ENCODE data around the gene ATP4B. TPM values are rescaled to one million over a fixed set of nuclear protein-coding genes. Genes with fewer than 3 reads are reported as not detected.

The ATP4B gene
- total RNA-seq, 1 experiment from 2014 or later = not detected

GRCh38 chr13:113669231-113669754 lies 11.3 kb upstream of the ATP4B start:
- Histone ChIP-seq H3K4me2 (ENCODE audit: low read length) (no peak overlapping the region), H3K9ac (ENCODE audit: low read length) (no peak overlapping the region), H3K36me3 (ENCODE audit: low read depth, low read length) (no peaks in the 10 kb centered on the region), H2AFZ (ENCODE audit: low read length) (no peak overlapping the region), H4K20me1 (ENCODE audit: low read length) (no peaks in the 10 kb centered on the region), H3K9me3 (ENCODE audit: low read length) (no peaks in the 10 kb centered on the region), H3F3A (ENCODE audit: low read length, unreplicated experiment) (no peaks in the 10 kb centered on the region), H3K27ac (ENCODE audit: low read length) (no peak overlapping the region), H3K9me2 (replicated peaks; ENCODE audit: low read length) (no peaks in the 10 kb centered on the region), H3K4me1 (ENCODE audit: insufficient read depth, low read length) (no peaks in the 10 kb centered on the region), H3K79me2 (ENCODE audit: low read length) (no peaks in the 10 kb centered on the region), H3K27me3 (ENCODE audit: low read length) (no peaks in the 10 kb centered on the region), H3K4me3 (ENCODE audit: low read length) (no peak overlapping the region)
- TF ChIP-seq EZH2 (IDR thresholded peaks at IDR 0.05; ENCODE audit: low read length, unreplicated experiment) (no peak), CTCF (conservative IDR thresholded peaks at IDR 0.05; ENCODE audit: low read depth, low read length) (no peak), EZH2phosphoT487 (IDR thresholded peaks at IDR 0.05; ENCODE audit: borderline replicate concordance, low read length) (no peak)
- DNase-seq = no peak
- intact Hi-C loops (cut with micrococcal nuclease) = no loop called here
- no peak for ATAC-seq
- no TSS peak for BruUV-seq (replicated peaks)
- ChIA-PET CTCF (no interaction called here), POLR2A (ENCODE audit: unreplicated experiment) (no interaction called here)

DNA sequence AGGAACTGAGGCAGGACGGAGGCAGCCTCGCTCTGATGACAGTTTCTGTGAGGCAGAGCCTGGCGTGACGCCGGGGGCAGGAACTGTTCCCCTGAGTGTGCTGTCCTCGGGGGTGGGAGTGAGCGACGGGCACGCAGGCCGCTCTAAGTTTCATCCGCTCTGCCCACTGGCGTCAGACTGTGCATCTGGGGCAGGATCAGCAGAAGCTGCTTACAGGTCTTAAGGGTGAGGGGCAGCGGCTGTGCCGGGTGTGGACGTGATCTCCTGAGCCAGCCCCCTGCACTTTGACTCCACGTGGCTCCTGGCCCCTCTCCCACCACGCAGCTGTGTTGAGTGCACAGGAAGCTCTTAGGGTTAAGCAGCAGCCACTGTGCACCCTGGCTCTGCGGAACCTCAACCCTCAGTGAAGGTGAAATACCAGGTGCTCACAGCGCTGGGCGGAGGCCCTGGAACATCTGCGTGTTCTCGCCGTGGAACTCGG lies 10.5 kb upstream of the ATP4B start:
- Histone ChIP-seq H3K9me2 (replicated peaks; ENCODE audit: low read length) (no peaks in the 10 kb centered on the region), H3K79me2 (ENCODE audit: low read length) (no peaks in the 10 kb centered on the region), H3K9me3 (ENCODE audit: low read length) (no peaks in the 10 kb centered on the region), H3K27me3 (ENCODE audit: low read length) (no peaks in the 10 kb centered on the region), H3K4me2 (ENCODE audit: low read length) (no peak overlapping the region), H3K9ac (ENCODE audit: low read length) (no peak overlapping the region), H4K20me1 (ENCODE audit: low read length) (no peaks in the 10 kb centered on the region), H2AFZ (ENCODE audit: low read length) (no peak overlapping the region), H3F3A (ENCODE audit: low read length, unreplicated experiment) (no peaks in the 10 kb centered on the region), H3K27ac (ENCODE audit: low read length) (no peak overlapping the region), H3K4me3 (ENCODE audit: low read length) (no peak overlapping the region), H3K4me1 (ENCODE audit: insufficient read depth, low read length) (no peaks in the 10 kb centered on the region), H3K36me3 (ENCODE audit: low read depth, low read length) (no peaks in the 10 kb centered on the region)
- ChIA-PET CTCF (no interaction called here), POLR2A (ENCODE audit: unreplicated experiment) (no interaction called here)
- BruUV-seq (replicated peaks) = no TSS peak
- DNase-seq = no peak
- no peak for TF ChIP-seq CTCF (conservative IDR thresholded peaks at IDR 0.05; ENCODE audit: low read depth, low read length)
- no peak for TF ChIP-seq EZH2 (IDR thresholded peaks at IDR 0.05; ENCODE audit: low read length, unreplicated experiment)
- no peak for TF ChIP-seq EZH2phosphoT487 (IDR thresholded peaks at IDR 0.05; ENCODE audit: borderline replicate concordance, low read length)
- ATAC-seq = no peak
- intact Hi-C loops (cut with micrococcal nuclease) = no loop called here

DNA sequence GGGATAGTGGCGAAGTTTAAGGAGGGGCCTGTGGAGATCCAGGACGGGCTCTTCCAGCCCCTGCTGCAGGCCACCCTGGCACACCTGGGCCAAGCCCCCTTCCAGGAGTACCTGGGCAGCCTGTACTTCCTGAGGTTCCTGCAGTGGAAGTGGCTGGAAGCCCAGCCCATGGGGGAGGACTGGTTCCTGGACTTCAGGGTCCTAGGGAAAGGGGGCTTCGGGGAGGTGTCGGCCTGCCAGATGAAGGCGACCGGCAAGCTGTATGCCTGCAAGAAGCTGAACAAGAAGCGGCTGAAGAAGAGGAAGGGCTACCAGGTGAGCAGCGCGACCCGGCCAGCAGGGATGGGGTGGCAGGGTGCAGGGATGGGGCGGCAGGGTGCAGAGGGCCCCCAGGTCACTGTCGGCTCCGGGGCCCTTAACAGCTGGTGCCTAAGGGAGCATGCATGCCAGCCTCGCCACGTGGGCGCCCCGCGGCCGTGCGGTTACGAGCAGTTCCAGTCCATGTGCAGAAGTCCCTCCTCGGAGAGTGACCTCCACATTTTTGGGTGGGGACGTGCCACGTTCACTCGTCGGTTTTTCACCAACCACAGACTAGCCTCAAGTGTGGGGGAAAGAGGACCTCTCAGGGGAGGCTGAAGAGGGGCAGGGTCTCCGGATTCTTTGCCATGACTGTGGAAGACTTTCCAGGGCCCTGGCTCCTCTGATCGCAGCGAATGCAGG lies 9.9 kb upstream of the ATP4B start:
- no TSS peak for BruUV-seq (replicated peaks)
- intact Hi-C loops (cut with micrococcal nuclease) = no loop called here
- ATAC-seq (no peak), DNase-seq (no peak)
- no peaks in the 10 kb centered on the region for H3K4me1 ChIP-seq (ENCODE audit: insufficient read depth, low read length)
- ChIA-PET POLR2A (ENCODE audit: unreplicated experiment) (no interaction called here), CTCF (no interaction called here)
- H3K9ac ChIP-seq (ENCODE audit: low read length) = no peak overlapping the region
- H3K27me3 ChIP-seq (ENCODE audit: low read length) = no peaks in the 10 kb centered on the region
- H3F3A ChIP-seq (ENCODE audit: low read length, unreplicated experiment) = no peaks in the 10 kb centered on the region
- no peak overlapping the region for H2AFZ ChIP-seq (ENCODE audit: low read length)
- H3K9me3 ChIP-seq (ENCODE audit: low read length) = no peaks in the 10 kb centered on the region
- no peaks in the 10 kb centered on the region for H3K36me3 ChIP-seq (ENCODE audit: low read depth, low read length)
- no peaks in the 10 kb centered on the region for H3K9me2 ChIP-seq (replicated peaks; ENCODE audit: low read length)
- H3K79me2 ChIP-seq (ENCODE audit: low read length) = no peaks in the 10 kb centered on the region
- H3K4me2 ChIP-seq (ENCODE audit: low read length) = no peak overlapping the region
- H3K4me3 ChIP-seq (ENCODE audit: low read length) = no peak overlapping the region
- H3K27ac ChIP-seq (ENCODE audit: low read length) = no peak overlapping the region
- no peaks in the 10 kb centered on the region for H4K20me1 ChIP-seq (ENCODE audit: low read length)
- TF ChIP-seq EZH2 (IDR thresholded peaks at IDR 0.05; ENCODE audit: low read length, unreplicated experiment) (no peak), CTCF (conservative IDR thresholded peaks at IDR 0.05; ENCODE audit: low read depth, low read length) (no peak), EZH2phosphoT487 (IDR thresholded peaks at IDR 0.05; ENCODE audit: borderline replicate concordance, low read length) (no peak)
